ENCODE results near the gene PCSK4. TPM values are rescaled to one million over a fixed set of nuclear protein-coding genes. Genes with fewer than 3 reads are reported as not detected.

PCSK4 gene
- total and polyA plus RNA-seq, 10 of the 15 experiments (the other 5 are each of a cell fraction or from before 2014, with no cell fraction given), result 0.27 to 0.99 (median 0.40) TPM; not detected in 3

DNA sequence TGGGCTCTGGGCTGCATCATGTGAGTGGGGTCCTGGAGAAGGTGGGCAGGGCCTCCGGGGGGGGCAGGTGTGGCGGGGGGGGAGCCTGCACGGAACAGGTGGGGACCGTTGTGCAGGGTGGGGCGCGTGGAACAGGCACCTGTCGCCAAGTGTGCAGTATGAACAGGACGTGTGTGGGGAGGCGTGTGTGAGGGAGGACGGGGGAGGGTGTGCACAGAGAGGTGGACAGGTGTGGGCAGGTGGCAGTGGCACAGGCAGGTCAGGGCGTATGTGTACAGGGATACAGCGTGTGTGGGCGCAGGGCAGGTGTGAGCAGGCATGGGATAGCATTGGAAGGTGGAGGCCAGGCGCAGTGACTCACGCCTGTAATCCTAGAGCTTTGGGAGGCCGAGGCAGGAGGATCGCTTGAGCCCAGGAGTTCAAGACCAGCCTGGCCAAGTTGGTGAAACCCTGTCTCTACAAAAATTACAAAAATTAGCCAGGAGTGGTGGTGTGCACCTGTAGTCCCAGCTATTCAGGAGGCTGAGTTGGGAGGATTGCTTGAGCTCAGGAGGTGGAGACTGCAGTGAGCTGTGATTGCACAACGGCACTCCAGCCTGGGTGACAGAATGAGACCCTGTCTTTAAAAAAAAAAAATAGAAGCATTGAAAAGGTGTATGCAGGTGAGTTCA lies 37.0 kb upstream of the PCSK4 start:
- Histone ChIP-seq H3K9me3 (replicated peaks; ENCODE audit: control insufficient read depth, insufficient read depth, low read length) (no peaks in the 10 kb centered on the region), H3K4me1 (ENCODE audit: control insufficient read depth, insufficient read depth, low read length) (no peaks in the 10 kb centered on the region), H3K27ac (ENCODE audit: control insufficient read depth, insufficient read depth) (no peak overlapping the region), H4K20me1 (ENCODE audit: control insufficient read depth, insufficient read depth) (no peaks in the 10 kb centered on the region), H3K4me2 (ENCODE audit: control insufficient read depth, insufficient read depth) (no peak overlapping the region), H3K79me2 (ENCODE audit: control insufficient read depth, insufficient read depth, low read length) (no peaks in the 10 kb centered on the region), H2AFZ (ENCODE audit: control insufficient read depth, low read depth, low read length) (no peak overlapping the region), H3K9ac (ENCODE audit: control insufficient read depth, insufficient read depth, low read length) (no peak overlapping the region), H3K27me3 (replicated peaks in 1 of 2; ENCODE audit: control insufficient read depth in 2 of 2, insufficient read depth in 2 of 2, low read length in 1 of 2) (peaks cover 0 to 2% of the 10 kb centered on the region in 2 experiments; a peak in 3 of 4 replicates), H3K4me3 (no peak overlapping the region), H3K36me3 (ENCODE audit: control insufficient read depth in 2 of 2, insufficient read depth in 2 of 2, low read length in 1 of 2) (no peaks in the 10 kb centered on the region)
- WGBS (ENCODE audit: insufficient coverage, insufficient replicate concordance, low lambda C conversion rate, missing lambda C conversion rate), result 35% methylated on average over 17 of the region's 18 CpGs
- intact Hi-C loops (cut with micrococcal nuclease; ENCODE audit: unreplicated experiment), result no loop called here
- no TSS peak for BruUV-seq (replicated peaks)
- TF ChIP-seq TBL1XR1 (IDR thresholded peaks at IDR 0.05; ENCODE audit: low read depth, low read length) (no peak), GABPA (IDR thresholded peaks at IDR 0.05; ENCODE audit: low read depth) (no peak)
- DNase-seq (ENCODE audit: low read depth, low spot score) (no peak), ATAC-seq (no peak), FAIRE-seq (no peak)
- ChIA-PET RAD21 (ENCODE audit: unreplicated experiment) (no interaction called here), SMC1A (ENCODE audit: uncharacterized antibody, unreplicated experiment) (no interaction called here), CTCF (no interaction called here), POLR2A (no interaction called here)
- in situ Hi-C loops (cut with MboI), result no loop called here

DNA sequence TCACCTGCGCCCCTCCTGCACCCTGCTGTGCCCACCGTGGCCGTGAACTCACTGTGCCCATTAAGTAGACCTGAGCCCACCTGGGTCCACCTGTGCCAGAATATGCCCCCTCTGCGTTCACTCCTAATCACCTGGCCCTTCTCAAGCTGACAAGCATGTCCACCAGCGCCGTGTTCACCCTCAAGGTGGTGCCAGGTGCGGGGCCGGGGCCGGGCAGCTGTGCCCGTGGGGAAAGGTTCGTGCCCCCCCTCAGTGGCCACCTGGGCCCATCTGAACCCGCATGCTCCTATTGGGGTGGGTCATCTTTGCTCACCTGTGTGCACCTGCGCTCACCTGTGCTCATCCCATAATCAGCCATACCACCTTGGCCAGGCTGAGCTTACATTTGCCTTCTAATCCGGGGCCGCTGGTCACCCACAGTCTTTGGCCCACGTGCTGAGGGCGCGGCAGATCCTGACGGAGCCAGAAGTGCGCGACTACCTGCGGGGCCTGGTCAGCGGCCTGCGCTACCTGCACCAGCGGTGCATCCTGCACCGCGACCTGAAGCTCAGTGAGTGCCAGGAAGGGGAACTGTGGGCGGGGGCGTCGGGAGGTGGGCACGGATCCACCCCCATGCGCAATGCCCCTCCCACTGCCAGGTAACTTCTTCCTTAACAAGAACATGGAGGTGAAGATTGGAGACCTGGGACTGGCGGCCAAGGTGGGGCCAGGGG lies 36.1 kb upstream of the PCSK4 start:
- ATAC-seq (no peak), FAIRE-seq (no peak), DNase-seq (ENCODE audit: low read depth, low spot score) (no peak)
- ChIA-PET CTCF (no interaction called here), SMC1A (ENCODE audit: uncharacterized antibody, unreplicated experiment) (no interaction called here), RAD21 (ENCODE audit: unreplicated experiment) (no interaction called here), POLR2A (no interaction called here)
- intact Hi-C loops (cut with micrococcal nuclease; ENCODE audit: unreplicated experiment), result no loop called here
- no peaks in the 10 kb centered on the region for H4K20me1 ChIP-seq (ENCODE audit: control insufficient read depth, insufficient read depth)
- WGBS (ENCODE audit: insufficient coverage, insufficient replicate concordance, low lambda C conversion rate, missing lambda C conversion rate), result 61% methylated on average over 32 of the region's 33 CpGs
- H3K4me3 ChIP-seq, result no peak overlapping the region
- no peak overlapping the region for H3K4me2 ChIP-seq (ENCODE audit: control insufficient read depth, insufficient read depth)
- TF ChIP-seq SMARCA5 (IDR thresholded peaks at IDR 0.05) (no peak), ZNF384 (IDR thresholded peaks at IDR 0.05; ENCODE audit: borderline replicate concordance, low read depth, low read length) (no peak), TCF7 (IDR thresholded peaks at IDR 0.05; ENCODE audit: borderline replicate concordance) (no peak), DPF2 (IDR thresholded peaks at IDR 0.05) (no peak), IRF4 (IDR thresholded peaks at IDR 0.05; ENCODE audit: low read depth, low read length) (no peak), EGR1 (IDR thresholded peaks at IDR 0.05; ENCODE audit: borderline replicate concordance in 1 of 2, low read depth in 2 of 2, low read length in 2 of 2) (no peak), BMI1 (IDR thresholded peaks at IDR 0.05; ENCODE audit: borderline replicate concordance) (no peak), SPI1 (IDR thresholded peaks at IDR 0.05; ENCODE audit: borderline replicate concordance, insufficient read depth, low read depth, low read length) (no peak), HDGF (IDR thresholded peaks at IDR 0.05) (no peak), YBX1 (IDR thresholded peaks at IDR 0.05) (no peak), ZBED1 (IDR thresholded peaks at IDR 0.05; ENCODE audit: borderline replicate concordance) (no peak)
- TF ChIP-seq, protein P1, sequence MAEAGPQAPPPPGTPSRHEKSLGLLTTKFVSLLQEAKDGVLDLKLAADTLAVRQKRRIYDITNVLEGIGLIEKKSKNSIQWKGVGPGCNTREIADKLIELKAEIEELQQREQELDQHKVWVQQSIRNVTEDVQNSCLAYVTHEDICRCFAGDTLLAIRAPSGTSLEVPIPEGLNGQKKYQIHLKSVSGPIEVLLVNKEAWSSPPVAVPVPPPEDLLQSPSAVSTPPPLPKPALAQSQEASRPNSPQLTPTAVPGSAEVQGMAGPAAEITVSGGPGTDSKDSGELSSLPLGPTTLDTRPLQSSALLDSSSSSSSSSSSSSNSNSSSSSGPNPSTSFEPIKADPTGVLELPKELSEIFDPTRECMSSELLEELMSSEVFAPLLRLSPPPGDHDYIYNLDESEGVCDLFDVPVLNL (IDR thresholded peaks at IDR 0.05; ENCODE audit: low read depth, low read length), result no peak
- TF ChIP-seq, protein P2, sequence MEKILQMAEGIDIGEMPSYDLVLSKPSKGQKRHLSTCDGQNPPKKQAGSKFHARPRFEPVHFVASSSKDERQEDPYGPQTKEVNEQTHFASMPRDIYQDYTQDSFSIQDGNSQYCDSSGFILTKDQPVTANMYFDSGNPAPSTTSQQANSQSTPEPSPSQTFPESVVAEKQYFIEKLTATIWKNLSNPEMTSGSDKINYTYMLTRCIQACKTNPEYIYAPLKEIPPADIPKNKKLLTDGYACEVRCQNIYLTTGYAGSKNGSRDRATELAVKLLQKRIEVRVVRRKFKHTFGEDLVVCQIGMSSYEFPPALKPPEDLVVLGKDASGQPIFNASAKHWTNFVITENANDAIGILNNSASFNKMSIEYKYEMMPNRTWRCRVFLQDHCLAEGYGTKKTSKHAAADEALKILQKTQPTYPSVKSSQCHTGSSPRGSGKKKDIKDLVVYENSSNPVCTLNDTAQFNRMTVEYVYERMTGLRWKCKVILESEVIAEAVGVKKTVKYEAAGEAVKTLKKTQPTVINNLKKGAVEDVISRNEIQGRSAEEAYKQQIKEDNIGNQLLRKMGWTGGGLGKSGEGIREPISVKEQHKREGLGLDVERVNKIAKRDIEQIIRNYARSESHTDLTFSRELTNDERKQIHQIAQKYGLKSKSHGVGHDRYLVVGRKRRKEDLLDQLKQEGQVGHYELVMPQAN (conservative IDR thresholded peaks at IDR 0.05), result no peak
- no TSS peak for BruUV-seq (replicated peaks)
- H3K27me3 ChIP-seq (replicated peaks in 1 of 2; ENCODE audit: control insufficient read depth in 2 of 2, insufficient read depth in 2 of 2, low read length in 1 of 2), result peaks cover 0 to 2% of the 10 kb centered on the region in 2 experiments; a peak in 3 of 4 replicates
- no peak overlapping the region for H2AFZ ChIP-seq (ENCODE audit: control insufficient read depth, low read depth, low read length)
- H3K27ac ChIP-seq (ENCODE audit: control insufficient read depth, insufficient read depth), result no peak overlapping the region
- H3K9ac ChIP-seq (ENCODE audit: control insufficient read depth, insufficient read depth, low read length), result no peak overlapping the region
- in situ Hi-C loops (cut with MboI), result no loop called here
- H3K4me1 ChIP-seq (ENCODE audit: control insufficient read depth, insufficient read depth, low read length), result no peaks in the 10 kb centered on the region
- no peaks in the 10 kb centered on the region for H3K36me3 ChIP-seq (ENCODE audit: control insufficient read depth in 2 of 2, insufficient read depth in 2 of 2, low read length in 1 of 2)
- no peaks in the 10 kb centered on the region for H3K9me3 ChIP-seq (replicated peaks; ENCODE audit: control insufficient read depth, insufficient read depth, low read length)
- no peaks in the 10 kb centered on the region for H3K79me2 ChIP-seq (ENCODE audit: control insufficient read depth, insufficient read depth, low read length)

Measured in GM12878 (cell line).